GM18517 (cell line): ENCODE results near the gene ANKRD52.

ENCODE experiments used
- ATAC-seq: cut with Tn5 transposase; IDR thresholded peaks from one replicate; pipeline ENCODE4 v1.9.1; 2021; ENCODE audit warnings: mild to moderate bottlenecking, moderate library complexity; ENCODE audit not compliant: unreplicated experiment

Gene ANKRD52

GRCh38 chr12:56242986-56243385, 15.2 kb downstream of the ANKRD52 start:
- no peak for ATAC-seq

- no peak for ATAC-seq
Observed at GRCh38 chr12:56241424-56242303, 16.5 kb downstream of the ANKRD52 start.

- ATAC-seq, result no peak
Observed at GRCh38 chr12:56237552-56237951, 20.6 kb downstream of the ANKRD52 start.

GRCh38 chr12:56236985-56237384, 21.2 kb downstream of the ANKRD52 start:
- ATAC-seq, result no peak

GRCh38 chr12:56236091-56236490, 22.1 kb downstream of the ANKRD52 start:
- no peak for ATAC-seq

- ATAC-seq, result no peak
Observed at GRCh38 chr12:56234746-56235436, 23.3 kb downstream of the ANKRD52 start.

GRCh38 chr12:56231184-56231582, 27.0 kb downstream of the ANKRD52 start:
- no peak for ATAC-seq

GRCh38 chr12:56230432-56231183, 27.6 kb downstream of the ANKRD52 start:
- no peak for ATAC-seq

- ATAC-seq, result no peak
Observed at GRCh38 chr12:56229916-56230431, 28.2 kb downstream of the ANKRD52 start, which contains the start of gene SLC39A5. Gene SLC39A5 (plus strand): TSS chr12:56230051. CDS start chr12:56231275, 1,224 bp downstream.

GRCh38 chr12:56229082-56229481, 29.1 kb downstream of the ANKRD52 start:
- no peak for ATAC-seq

GRCh38 chr12:56224954-56225353, 33.2 kb downstream of the ANKRD52 start:
- no peak for ATAC-seq

GRCh38 chr12:56224102-56224701, 34.0 kb downstream of the ANKRD52 start, which contains the start of gene NABP2:
Gene NABP2 (plus strand): TSS chr12:56224342. CDS start chr12:56224857, 515 bp downstream.
- ATAC-seq, result peak; percentile 60

- ATAC-seq, result no peak
Observed at GRCh38 chr12:56223571-56224101, 34.5 kb downstream of the ANKRD52 start.

GRCh38 chr12:56222531-56222895, 35.7 kb downstream of the ANKRD52 start:
- ATAC-seq, result no peak

GRCh38 chr12:56221757-56222530, 36.2 kb downstream of the ANKRD52 start, which contains the start of gene RNF41:
Gene RNF41 (minus strand): TSS chr12:56221922. CDS start chr12:56214047, 7,875 bp downstream.
- ATAC-seq, result peak; percentile 83

GRCh38 chr12:56221232-56221756, 36.9 kb downstream of the ANKRD52 start:
- ATAC-seq, result peak; percentile 22

GRCh38 chr12:56220611-56221231, 37.5 kb downstream of the ANKRD52 start:
- no peak for ATAC-seq

GRCh38 chr12:56219840-56220239, 38.3 kb downstream of the ANKRD52 start:
- ATAC-seq, result no peak

GRCh38 chr12:56216461-56216860, 41.7 kb downstream of the ANKRD52 start:
- ATAC-seq, result no peak
